Activated T-cell treated with anti-CD3 and anti-CD28 coated beads for 24 hours (primary cell): ENCODE measurements around the gene SLC25A18.
"Not testable (repeated sequence)": the region's sequence is repeated elsewhere in the genome, so short reads cannot be mapped to it uniquely, and the experiment has no call there.

Experiments used
- DNase-seq: peaks from one replicate; pipeline ENCODE4 v3.0.0-alpha.2; 2020; ENCODE audit warnings: low read depth

Gene SLC25A18, protein sequence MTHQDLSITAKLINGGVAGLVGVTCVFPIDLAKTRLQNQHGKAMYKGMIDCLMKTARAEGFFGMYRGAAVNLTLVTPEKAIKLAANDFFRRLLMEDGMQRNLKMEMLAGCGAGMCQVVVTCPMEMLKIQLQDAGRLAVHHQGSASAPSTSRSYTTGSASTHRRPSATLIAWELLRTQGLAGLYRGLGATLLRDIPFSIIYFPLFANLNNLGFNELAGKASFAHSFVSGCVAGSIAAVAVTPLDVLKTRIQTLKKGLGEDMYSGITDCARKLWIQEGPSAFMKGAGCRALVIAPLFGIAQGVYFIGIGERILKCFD

DNA sequence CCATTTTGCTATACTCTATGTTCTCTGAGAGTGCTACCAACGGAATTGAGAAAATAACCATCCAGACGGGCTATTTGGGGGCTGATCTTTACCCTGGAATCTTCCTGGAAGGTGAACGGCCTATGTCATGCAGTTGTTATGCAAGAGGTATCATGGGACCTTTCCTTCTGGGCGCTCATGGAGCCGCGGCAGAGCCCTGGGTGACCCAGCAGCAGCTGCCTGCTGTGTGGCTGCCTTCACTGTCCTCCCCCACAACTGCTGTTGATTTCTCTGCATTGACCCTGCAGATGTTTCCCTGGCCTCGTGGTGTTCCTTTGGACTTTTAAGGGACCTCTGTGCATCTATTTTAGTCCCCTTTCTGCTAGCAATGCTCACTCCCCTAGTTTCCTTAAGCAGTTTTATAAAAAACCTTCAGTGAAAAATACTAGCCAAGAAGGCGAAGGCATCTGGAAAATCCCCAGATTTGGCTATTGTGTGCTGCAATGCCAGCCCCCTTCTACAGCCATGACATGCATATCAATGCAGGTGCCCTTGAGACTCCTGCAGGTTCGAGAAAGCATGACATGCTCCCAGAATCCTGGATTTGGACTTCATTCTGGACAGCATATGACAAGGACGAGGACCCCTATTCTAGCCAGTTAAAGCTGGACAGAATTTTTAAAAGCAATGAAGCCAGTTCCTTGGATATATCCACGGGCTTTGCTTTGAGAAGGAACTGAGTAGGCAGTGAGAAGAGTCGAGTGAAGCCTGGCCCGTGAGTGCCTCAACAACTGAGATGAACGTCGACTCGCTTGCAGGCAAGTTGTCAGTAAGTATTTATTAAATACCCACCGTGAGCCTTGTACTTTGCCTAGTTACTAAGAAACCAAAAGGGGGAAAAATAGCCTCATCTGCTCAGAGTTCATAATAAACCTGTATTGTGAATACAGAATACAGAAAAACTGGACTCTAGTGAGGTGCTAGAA lies at the start of gene SLC25A18:
SLC25A18 (plus strand) TSS at position 593 of the 965 bp plus-strand sequence. CDS start 16,447 bp downstream, outside the sequence.
- no peak for DNase-seq

GRCh38 chr22:17513612-17514011 lies 49.7 kb upstream of the SLC25A18 start:
- no peak for DNase-seq

DNA sequence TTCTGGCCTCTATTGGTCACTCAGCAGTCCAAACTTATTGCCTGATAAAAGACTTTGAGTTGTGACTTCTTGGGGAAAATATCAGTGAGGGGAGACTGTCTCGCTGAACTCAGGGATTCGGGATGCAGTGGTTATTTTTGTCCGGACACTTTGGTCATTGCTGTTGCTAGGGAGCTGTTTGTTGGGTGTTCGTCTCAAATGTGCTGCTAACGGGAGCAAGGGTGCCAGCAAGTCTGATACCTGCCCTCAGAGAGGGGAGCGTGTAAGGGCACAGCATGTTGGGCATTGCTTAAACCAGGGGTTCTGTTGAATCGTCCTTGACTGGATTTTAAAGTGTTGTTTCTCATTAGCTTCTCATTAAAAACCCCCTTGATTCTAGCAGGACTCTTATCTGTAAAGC lies 49.2 kb upstream of the SLC25A18 start:
- DNase-seq = no peak

GRCh38 chr22:17518406-17518805 lies 44.9 kb upstream of the SLC25A18 start:
- DNase-seq = no peak

DNA sequence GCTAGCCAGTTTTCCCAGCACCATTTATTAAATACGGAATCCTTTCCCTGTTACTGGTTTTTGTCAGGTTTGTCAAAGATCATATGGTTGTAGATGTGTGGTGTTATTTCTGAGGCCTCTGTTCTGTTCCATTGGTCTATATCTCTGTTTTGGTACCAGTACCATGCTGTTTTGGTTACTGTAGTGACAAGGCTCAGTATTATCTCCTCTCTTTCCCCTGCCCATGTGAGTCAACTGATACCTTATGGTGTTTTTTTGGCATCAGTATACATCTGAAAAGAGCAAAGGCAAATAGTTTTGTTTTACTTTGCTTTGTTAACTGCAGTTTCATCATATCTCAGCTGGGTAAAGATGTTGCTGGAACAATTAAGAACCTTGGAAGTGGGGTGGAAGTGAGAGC lies 41.3 kb upstream of the SLC25A18 start:
- DNase-seq = not testable (repeated sequence)

- no peak for DNase-seq
These were observed 39.4 kb upstream of the SLC25A18 start for GRCh38 chr22:17523925-17524324.

GRCh38 chr22:17536269-17536668 lies 27.0 kb upstream of the SLC25A18 start:
- no peak for DNase-seq

GRCh38 chr22:17537155-17537554 lies 26.1 kb upstream of the SLC25A18 start:
- DNase-seq = no peak

DNA sequence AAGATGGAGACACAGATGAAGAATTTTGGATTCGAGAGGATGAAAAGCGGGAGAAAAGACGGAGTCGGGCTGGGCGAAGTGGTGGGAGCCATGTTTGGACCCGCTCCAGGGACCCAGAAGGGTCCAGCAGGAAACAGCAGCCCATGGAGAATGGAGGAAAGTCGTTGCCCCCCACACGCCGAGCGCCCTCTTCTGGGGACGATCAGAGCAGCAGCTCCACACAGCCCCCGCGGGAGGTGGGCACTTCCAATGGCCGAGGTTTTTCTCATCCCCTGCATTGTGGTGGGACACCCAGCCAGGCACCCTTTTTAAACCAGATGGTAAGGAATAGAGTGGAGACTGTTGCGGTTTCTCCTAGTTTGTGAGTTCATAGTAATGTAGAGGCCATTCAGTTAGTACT lies 22.8 kb upstream of the SLC25A18 start:
- DNase-seq = no peak

DNA sequence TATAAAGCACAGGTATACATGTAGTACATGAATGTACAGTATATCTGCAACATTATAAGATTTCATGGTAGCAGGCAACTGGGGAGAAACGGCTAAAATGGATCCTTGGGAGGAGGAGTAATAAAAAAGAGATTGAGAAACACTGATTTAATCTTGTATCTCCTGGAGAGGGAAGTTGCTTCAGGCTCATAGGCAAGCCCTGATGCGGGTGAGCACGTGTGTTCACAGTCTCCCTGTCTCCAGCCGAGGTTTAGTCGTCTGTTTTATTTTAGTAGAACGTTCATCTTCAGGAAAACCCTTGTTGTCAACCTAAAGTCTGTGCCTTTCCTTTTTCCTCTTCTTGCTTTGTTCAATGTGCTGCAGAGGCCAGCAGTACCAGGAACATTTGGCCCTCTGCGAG lies 21.8 kb upstream of the SLC25A18 start:
- DNase-seq = no peak

- DNase-seq = no peak
These were observed 20.8 kb upstream of the SLC25A18 start for GRCh38 chr22:17542452-17542851.

DNA sequence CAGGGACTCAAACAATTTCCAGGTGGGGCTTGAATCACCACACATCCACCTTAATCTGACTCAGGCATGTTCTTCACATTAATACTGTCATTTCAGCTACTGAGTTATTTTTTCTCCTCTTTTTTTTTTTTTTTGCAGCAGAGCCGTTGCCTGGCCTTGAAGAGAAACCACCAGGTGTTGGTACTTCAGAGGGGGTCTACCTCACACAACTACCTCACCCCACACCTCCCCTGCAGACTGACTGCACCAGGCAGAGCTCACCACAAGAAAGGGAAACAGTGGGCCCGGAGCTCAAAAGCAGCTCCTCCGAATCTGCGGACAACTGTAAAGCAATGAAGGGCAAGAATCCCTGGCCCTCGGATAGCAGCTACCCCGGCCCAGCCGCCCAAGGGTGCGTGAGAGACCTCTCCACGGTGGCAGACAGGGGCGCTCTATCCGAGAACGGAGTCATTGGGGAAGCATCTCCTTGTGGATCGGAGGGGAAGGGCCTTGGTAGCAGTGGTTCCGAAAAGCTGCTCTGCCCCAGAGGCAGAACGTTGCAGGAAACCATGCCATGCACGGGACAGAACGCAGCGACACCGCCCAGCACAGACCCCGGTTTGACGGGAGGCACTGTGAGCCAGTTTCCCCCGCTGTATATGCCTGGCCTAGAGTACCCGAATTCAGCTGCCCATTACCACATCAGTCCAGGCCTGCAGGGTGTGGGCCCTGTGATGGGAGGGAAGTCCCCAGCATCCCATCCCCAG lies 15.1 kb upstream of the SLC25A18 start:
- no peak for DNase-seq

GRCh38 chr22:17548756-17549035 lies 14.6 kb upstream of the SLC25A18 start:
- DNase-seq = no peak

- DNase-seq = no peak
These were observed 14.1 kb upstream of the SLC25A18 start for GRCh38 chr22:17549183-17549582.

DNA sequence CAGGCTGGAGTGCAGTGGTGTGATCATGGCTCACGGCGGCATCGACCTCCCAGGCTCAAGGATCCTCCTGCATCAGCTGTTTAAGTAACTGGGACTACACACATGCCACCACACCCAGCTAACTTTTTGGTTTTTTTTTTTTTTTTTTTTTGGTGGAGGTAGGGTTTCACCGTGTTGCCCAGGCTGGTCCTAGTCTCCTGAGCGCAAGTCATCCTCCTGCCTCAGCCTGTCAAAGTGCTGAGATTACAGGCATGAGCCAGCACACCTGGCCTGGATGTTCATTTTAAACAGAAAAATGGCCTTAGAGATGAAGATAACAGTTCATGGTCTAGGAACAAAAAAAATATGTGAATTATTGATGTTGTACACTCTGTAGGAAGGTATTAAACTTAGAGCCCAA lies 13.6 kb upstream of the SLC25A18 start:
- no peak for DNase-seq

GRCh38 chr22:17552737-17553136 lies 10.6 kb upstream of the SLC25A18 start:
- DNase-seq = no peak

GRCh38 chr22:17554814-17555213 lies 8.5 kb upstream of the SLC25A18 start:
- no peak for DNase-seq

DNA sequence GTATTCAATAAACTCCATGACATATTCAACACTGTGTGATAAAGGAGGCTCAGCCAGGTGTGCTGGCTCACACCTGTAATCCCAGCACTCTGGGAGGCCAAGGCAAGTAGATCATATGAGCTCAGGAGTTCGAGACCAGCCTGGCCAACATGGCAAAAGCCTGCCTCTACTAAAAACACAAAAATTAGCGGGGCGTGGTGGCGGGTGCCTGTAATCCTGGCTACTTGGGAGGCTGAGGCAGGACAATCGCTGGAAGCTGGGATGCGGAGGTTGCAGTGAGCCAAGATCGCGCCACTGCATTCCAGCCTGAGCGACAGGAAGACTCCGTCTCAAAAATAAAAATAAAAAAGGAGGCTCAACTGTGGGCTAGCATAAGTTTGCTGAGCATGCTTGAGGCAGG lies 4.1 kb upstream of the SLC25A18 start:
- DNase-seq = no peak

DNA sequence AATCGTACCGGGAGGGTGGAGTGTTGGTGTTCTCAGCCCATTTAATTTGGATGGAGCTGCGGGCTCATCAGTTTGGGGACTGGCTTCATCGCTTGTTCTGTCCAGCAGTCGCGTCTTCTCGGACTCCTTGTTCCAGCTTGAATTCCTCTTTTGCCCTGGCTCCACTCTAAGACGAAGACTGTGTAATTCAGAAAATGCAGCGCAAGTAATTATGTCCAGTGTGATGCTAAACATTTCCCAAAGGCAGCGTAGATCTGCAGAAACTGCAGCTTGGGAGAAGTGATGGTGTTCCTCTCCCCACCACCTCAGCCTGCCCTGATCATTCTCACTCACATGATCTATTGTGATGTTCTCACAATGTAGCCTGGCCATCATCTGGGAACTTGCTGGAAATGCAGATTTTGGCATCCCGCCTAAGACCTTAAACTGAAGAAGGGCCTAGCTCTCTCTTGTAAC lies 666 bp downstream of the SLC25A18 start:
- DNase-seq = no peak

DNA sequence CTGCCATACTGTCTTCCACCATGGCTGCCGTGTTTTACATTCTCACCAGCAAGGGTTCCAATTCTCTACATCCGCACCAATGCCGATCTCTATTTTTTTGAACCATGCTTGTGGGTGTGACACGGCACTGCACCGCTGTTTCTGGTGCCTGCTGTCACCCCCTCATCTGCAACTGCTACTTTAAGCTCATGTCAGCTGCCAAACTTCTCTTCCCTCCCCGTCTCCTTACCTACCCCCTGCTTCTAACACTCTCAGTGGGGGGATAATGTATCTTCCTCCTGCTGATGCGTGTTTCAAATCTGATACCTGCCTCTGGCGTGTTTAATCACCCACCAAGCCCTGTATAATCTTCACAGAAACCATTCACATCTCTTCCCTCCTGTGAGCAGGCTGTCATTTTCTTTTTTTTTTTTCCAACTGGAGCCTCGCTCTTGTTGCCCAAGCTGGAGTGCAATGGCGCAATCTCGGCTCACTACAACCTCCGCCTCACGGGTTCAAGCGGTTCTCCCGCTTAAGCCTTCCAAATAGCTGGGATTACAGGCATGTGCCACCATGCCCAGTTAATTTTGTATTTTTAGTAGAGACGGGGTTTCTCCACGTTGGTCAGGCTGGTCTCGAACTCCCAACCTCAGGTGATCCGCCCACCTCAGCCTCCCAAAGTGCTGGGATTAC lies 2.9 kb downstream of the SLC25A18 start:
- DNase-seq = not testable (repeated sequence)

DNA sequence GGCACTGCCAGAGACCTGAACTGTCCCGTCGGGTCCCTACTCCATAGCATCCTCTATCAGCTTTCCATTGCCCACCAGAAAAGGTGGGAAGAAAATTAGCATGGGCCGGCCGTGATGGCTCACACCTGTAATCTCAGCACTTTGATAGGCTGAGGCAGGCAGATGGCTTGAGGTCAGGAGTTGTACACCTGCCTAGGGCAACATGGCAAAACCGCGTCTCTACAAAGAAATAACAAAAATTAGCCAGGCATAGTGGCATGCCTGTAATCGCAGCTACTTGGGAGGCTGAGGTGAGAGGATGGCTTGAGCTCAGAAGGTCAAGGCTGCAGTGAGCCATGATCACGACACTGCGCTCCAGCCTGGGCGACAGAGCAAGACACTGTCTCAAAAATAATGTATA lies 3.5 kb downstream of the SLC25A18 start:
- no peak for DNase-seq

GRCh38 chr22:17569971-17570511 lies 6.7 kb downstream of the SLC25A18 start:
- no peak for DNase-seq
